ENCODE data around the gene BPIFB4.
"Not testable (repeated sequence)": the region's sequence is repeated elsewhere in the genome, so short reads cannot be mapped to it uniquely, and the experiment has no call there.

The BPIFB4 gene

DNA sequence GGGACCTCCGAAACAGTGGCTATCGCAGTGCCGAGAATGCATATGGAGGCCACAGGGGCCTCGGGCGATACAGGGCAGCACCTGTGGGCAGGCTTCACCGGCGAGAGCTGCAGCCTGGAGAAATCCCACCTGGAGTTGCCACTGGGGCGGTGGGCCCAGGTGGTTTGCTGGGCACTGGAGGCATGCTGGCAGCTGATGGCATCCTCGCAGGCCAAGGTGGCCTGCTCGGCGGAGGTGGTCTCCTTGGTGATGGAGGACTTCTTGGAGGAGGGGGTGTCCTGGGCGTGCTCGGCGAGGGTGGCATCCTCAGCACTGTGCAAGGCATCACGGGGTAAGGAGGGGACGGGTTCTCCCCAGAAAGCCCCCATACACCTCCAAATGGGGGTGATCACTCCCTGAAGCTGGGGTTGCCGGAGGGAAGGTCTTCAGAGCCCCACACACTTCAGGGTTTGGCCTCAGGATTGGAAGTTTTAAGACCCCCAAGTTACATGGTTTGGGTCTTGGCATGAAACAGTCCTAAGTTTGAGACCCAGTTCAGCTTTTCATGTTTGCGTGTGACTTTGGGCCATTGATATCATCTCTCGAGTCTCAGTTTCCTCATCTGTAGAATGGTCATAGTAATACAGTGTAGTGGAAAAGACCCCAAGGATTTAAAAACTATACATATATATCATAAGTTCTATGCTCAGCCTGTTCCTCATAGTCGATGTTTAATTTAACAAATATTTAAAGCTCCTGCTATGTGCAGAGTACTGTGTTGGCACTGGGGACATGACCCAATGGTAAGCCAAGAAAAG lies 4.3 kb downstream of the BPIFB4 start:
- in situ Hi-C loops (cut with MboI; ENCODE audit: low sequenced_read_pairs): no loop called here

DNA sequence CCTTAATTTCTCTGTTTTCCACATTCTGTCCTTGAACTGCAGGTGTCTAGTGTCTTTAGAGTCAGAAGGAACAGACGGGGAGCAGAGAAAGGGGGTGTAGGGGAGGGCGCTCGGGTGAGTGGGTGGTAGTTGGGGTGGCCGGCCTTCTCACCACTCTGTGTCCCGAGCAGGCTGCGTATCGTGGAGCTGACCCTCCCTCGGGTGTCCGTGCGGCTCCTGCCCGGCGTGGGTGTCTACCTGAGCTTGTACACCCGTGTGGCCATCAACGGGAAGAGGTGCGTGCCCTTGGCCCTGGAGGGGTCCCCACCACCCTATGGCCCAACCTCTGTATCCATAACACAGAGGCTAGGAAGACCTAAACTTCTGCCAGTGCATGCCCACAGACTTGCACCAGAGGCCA lies 5.3 kb downstream of the BPIFB4 start:
- in situ Hi-C loops (cut with MboI; ENCODE audit: low sequenced_read_pairs): no loop called here

DNA sequence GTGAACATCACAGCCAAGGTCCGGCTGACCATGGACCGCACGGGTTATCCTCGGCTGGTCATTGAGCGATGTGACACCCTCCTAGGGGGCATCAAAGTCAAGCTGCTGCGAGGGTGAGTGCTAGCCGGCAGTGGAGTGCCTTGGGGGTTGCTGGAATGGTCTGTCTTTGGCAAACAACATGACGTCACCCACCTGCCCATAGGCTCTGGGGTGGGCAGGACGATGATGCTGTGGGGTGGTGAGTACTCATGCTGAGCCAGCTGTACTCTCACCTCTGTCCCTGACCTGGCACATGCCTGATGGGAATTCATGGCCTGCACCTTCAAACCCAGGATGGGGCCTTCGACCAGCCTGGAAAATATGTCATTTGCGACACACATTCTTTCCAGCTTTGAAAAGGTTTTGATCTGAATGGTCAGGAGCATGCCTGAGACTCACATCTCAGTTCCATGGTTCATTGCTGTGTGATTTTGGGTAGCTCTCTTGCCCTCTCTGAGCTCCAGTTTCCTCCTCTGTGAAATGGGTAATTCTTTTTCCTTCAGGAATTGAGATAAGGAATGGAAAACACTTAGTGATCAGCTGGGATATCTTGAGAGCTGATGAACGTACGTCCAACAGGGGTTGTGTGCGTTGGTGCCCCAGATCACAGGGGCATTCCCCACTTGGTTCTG lies 6.7 kb downstream of the BPIFB4 start:
- in situ Hi-C loops (cut with MboI; ENCODE audit: low sequenced_read_pairs): no loop called here

DNA sequence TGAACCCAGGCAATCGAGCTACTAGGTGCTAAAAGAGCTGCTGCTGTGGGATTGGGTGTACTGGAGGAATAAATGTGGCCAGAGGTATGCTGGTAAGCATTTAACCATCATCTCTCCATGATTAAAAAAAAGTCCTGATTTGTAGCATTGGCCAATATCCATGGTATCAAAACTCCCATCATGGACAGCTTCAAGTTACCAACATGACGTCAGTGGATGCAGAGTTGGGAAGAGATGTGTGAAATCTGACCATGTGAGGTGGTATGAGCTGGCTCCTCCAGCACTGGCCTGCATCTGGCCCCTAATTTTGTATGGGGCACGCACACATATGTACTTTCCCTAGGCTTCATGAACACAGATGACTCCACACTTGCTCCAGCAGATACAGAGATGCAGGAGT lies 11.7 kb downstream of the BPIFB4 start:
- in situ Hi-C loops (cut with MboI; ENCODE audit: low sequenced_read_pairs): no loop called here

DNA sequence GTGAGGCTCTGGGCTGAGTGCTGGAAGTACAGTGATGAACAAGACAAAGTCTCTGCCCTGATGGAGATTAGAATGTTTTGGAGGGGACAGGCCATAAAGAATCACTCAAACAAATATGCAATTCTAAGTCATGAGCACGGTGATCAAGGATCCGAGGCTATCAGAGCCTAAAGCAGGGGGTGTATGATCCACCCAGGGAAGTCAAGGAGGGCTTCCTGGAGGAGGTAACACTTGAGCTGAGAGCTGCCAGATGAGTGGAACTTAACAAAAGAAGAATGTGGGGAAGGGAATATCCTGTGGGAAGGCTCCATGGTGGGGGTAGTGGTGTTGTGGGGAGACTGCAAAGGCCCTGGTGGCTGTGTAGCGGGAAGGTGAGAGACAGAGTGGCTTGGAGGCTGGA lies 12.2 kb downstream of the BPIFB4 start:
- in situ Hi-C loops (cut with MboI; ENCODE audit: low sequenced_read_pairs): no loop called here

DNA sequence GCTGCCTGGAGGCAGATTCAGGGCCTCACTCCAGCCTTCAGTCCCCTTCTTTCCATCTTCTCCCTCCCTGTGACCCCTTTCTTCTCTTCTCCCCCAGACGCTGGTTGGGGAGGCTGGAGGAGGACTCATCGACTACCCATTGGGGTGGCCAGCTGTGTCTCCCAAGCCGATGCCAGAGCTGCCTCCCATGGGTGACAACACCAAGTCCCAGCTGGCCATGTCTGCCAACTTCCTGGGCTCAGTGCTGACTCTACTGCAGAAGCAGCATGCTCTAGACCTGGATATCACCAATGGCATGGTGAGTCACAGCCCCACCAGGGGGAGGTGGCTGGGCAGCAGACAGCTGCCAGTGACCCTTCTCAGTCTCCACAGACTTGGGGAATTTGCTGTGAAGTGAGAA lies 12.9 kb downstream of the BPIFB4 start:
- in situ Hi-C loops (cut with MboI; ENCODE audit: low sequenced_read_pairs): no loop called here

DNA sequence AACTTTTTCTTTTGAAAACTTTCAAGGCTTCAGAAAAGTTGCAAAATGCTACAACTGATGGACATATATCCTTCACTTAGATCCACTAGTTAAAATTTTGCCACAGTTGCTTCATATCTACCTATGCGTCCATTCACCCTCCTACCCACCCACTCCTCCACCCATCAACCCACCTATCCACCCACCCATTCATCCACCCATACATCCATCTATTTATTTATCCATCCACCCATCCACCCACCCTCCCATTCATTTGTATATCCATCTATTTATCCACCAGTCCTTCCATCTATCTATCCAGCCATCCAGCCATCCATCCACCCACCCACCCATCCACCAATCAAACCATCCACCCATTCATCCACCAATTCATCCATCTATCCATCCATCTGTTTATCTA lies 13.6 kb downstream of the BPIFB4 start:
- in situ Hi-C loops (cut with MboI; ENCODE audit: low sequenced_read_pairs): no loop called here

DNA sequence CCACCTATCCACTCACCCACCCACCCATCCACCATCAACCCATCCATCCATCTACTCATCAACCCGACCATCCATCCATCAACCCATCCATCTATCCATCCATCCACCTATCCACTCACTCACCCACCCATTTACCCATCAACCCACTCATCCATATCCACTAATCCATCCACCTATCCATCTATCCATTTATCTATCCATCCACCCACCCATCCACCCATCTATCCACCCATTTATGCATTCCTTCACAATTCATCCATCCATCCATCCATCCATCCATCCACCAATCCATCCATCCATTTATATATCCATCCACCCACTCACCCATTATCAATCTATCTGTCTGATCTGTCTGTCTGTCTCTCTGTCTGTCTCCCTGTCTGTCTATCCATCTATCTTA lies 14.1 kb downstream of the BPIFB4 start:
- in situ Hi-C loops (cut with MboI; ENCODE audit: low sequenced_read_pairs): no loop called here

DNA sequence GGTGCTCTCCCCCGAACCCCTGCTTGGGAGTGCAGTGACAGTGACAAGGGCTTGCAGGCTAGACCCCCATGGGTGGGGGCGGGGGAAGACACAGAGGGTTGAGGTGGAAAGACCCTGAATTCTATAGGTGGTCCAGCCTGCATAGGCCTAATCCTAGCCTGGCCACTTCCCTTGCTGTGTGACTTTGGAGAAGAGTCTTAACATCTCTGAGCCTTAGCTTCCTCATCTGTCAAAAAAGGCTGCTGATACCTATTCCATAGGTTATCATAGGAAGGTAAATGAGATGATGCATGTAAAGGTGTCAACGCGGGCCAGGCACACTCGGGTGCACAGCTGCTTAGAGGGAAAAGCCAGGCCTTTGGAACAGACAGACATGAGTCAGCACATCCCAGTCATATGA lies 15.8 kb downstream of the BPIFB4 start:
- in situ Hi-C loops (cut with MboI; ENCODE audit: low sequenced_read_pairs): no loop called here

DNA sequence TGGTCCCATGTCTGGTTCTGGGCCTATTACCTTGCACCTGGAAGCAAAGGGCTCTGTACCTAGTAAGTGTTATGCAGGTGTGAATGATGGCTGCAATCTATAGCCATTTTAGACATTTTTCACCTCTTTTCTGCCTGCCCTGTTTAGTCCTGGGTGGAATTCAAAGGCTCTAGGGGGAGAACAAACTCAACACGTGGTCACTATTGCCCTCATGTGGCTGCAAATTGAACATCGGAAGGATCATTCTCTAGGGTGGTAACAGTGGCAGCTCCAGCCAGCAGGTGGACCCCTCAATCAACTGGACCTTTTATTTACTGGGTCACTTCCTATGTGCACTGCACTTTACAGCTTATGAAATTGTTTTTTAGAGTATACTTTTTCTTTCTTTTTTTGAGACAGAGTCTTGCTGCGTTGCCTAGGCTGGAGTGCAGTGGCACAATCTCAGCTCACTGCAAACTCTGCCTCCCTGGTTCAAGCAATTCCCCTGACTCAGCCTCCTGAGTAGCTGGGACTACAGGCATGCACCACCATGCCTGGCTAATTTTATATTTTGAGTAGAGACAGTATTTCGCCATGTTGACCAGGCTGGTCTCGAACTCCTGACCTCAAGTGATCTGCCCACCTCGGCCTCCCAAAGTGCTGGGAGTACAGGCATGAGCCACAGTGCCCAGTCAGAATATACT lies 16.6 kb downstream of the BPIFB4 start:
- in situ Hi-C loops (cut with MboI; ENCODE audit: low sequenced_read_pairs): not testable (repeated sequence)

DNA sequence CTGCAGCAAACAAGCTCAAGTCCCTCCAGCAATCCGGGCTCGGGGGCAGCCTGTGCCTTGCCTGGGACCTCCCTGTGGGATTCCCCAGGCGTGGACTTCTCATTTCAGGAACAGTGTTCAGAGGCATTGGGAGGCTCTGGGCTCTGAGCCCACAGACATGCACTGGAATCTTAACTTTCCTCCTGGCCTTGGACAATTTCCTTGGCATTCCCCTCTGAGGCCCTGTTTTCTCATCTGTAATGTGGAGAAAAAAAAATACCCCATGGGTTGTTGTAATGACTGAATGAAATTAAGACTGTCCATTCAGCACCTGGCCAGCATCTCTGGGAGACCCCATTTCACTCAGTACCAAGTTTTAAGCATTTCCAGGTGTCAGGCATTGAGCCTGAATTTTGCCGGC lies 17.6 kb downstream of the BPIFB4 start:
- in situ Hi-C loops (cut with MboI; ENCODE audit: low sequenced_read_pairs): no loop called here

DNA sequence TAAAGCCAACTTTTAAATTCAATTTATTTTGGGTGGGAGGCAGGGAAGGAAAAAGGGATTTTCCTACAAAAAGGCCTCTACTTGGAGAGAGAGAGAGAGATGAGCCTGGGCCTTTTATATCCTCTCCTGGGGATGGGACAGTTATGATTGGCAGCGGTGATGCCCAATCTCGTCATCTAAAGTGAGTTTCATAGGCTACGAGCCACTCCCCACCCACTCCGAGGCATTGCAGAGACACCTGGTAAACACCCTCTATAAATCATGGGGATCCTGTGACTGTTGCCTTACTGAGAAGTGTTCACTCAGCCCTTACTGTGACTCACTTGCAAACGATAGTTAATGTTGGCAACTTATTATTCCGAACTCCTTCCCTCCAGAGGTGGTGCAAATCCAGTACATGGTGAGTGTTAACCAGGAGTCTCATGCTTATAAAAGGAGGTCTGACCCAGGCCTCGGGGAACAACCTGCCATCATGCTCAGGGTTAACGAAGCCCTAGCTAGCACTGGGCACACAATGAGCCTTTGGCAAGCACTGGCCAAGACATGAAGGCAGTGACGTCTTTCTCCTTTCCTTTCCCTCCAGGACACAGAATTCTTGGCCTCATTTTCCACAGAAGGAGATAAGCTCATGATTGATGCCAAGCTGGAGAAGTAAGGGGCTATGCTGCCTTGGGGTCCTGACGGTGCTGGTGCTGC lies 20.5 kb downstream of the BPIFB4 start:
- in situ Hi-C loops (cut with MboI; ENCODE audit: low sequenced_read_pairs): no loop called here

DNA sequence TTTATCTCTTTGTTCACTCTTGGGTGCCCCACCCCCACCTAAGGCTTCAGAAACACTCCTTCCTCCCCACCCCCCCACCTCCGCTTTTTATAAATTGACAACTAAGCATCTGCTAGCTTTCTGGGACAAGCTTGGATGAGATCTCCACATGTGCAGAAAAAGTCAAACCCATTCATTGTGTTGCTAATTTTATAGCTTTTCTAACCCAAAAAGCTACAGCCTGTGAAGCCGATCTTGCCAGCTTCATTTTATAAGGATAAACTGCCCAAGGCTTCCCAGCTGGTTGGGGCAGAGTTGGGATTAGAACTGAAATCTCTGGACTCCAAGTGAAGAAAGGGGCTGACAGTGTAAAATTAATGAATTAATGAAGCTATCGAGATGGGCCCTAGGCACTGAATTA lies 24.1 kb downstream of the BPIFB4 start:
- in situ Hi-C loops (cut with MboI; ENCODE audit: low sequenced_read_pairs): no loop called here

DNA sequence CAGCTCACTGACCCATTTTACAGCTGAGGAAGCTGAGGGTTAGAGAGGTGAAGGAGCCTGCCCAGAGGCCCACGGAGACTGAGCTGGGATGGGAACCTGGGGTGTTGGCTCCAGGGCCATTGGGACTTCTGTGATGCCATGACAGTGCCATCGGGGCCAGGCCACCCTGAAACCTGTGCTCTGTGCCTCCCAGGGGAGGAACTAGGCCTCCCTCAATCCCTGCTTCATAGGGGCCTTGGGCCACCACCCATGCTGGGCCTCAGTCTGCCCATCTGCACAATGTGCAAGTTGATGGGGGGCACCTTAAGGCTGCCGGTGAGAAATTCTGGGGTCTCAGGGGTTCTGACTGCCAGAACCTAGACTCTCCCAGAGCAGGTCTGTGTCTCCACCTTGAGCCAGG lies 24.9 kb downstream of the BPIFB4 start:
- in situ Hi-C loops (cut with MboI; ENCODE audit: low sequenced_read_pairs): no loop called here

DNA sequence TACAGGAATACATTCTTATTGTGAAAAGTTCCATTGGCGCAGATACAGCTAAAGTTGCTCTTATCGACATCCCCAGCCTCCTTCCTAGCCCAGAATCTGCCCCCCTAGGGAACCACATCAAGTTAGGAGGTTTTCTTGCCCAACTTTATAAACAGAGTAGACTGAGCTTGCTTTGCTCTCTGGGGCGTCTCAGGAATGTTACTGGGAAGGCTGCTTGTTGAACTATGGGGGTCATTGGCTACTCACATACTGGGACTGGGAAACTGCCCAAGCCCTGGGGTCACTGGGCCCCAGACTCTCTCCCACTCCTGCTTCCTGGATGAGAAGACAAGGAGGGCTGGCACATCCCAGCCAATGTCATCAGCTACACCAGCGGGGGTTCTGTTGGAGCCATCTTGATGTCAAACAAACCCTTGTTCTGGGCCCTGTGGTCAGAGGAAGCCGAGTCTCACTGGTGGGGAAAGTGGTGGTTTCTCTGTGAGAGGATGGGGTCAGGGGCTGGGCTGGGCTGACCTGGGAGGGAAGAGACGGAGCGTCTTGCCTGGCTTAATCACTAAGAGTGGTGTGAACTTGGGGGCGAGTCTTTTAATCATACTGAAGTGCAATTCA lies 26.0 kb downstream of the BPIFB4 start:
- in situ Hi-C loops (cut with MboI; ENCODE audit: low sequenced_read_pairs): no loop called here

DNA sequence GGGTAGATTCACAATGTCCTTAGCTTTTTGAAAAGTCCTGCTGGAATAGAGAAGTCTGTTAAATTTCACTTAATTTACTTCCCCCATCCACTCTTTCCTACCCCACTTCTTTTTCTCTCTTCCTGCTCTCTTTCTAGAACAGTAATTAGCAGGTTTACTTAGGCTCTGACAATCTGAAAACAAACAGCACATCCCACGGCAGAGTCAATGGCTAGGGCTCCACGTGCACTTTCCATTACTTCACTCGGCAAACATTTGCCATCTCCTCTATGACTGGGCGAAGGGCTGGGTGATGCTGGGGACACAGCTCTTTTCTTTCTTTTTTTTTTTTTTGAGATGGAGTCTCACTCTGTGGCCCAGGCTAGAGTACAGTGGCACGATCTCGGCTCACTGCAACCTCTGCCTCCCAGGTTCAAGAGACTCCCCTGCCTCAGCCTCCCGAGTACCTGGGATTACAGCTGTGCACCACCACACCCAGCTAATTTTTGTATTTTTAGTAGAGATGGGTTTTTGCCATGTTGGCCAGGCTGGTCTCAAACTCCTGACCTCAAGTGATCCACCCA lies 26.7 kb downstream of the BPIFB4 start:
- in situ Hi-C loops (cut with MboI; ENCODE audit: low sequenced_read_pairs): not testable (repeated sequence)

DNA sequence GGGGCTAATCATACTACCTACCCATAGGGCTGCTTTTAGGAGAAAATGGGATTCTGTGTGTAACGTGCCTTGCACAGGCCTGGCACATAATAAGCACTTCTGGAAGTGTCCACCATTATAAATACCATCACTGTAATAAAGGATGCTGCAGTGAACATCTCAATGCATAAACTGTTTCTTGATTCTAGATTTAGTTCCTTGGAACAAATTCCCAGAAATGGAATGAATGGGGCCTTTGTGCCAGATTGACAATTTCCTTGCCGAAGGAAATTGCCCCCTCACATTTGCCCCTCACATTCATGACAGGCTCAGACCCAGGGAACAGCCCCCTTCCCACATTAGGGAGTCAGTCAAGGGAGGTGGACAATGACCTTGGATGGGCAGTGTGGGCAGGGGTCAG lies 29.2 kb downstream of the BPIFB4 start:
- in situ Hi-C loops (cut with MboI; ENCODE audit: low sequenced_read_pairs): no loop called here

DNA sequence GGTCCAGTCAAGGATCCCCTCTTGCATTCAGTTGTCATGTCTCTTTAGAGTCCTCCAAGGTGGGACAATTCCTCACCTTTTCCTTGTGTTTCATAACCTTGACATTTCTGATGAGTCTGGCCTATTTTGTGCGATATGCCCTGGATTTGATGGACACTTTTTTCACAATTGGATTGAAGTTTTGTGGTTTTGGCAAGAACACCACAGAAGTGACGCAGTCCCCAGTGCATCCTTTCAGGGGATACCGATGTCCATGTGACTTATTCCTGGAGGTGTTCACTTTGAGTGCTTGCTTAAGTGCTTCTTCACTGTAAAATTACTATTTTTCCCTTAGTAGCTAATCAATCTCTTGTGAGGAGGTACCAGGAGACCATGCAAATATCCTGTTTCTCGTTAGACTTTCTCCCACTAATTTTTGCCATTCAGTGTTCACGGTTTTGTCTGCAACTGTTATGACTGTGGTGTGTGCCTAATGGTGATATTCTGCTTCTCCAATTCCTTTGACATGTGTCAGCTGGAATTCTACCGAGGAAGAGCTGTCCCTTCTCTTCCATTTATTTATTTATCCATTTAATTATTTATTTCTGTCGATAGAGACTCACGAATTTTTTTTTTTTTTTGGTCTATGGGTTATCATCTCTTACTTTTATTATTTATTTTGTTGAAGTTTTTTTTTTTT lies 30.8 kb downstream of the BPIFB4 start:
- in situ Hi-C loops (cut with MboI; ENCODE audit: low sequenced_read_pairs): no loop called here

DNA sequence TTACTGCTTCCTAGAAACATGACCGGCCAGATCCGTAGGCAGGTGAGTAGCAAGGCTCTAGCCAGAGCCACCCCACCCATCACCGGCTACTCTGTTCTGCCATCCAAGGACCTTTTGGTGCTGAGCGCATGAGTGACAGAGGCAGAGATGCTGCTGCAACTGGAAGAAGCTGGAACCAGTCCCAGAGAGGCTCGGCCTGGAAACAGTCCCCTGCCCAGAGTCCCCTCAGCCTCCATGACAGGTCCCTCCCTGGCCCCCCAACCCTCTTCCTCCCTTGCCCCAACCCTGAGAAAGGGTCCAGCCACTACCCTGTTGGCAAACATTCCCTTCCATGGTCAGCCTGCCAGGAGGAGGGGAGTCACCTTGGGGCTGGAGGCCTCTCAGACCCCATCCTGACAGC lies 31.9 kb downstream of the BPIFB4 start:
- in situ Hi-C loops (cut with MboI; ENCODE audit: low sequenced_read_pairs): no loop called here
